Upper lobe of right lung (tissue), 1 donor: ENCODE data around the gene RHOG. TPM values are rescaled to one million over a fixed set of nuclear protein-coding genes. Genes with fewer than 3 reads are reported as not detected.
"Not testable (repeated sequence)": the region's sequence is repeated elsewhere in the genome, so short reads cannot be mapped to it uniquely, and the experiment has no call there.

Source experiments
- ATAC-seq: fragments of 200-7000 bp; cut with Tn5 transposase; one replicate; pipeline ENCODE4 v1.9.1; 2020; ENCODE audit warnings: mild to moderate bottlenecking, moderate library complexity
- DNase-seq: peaks from one replicate; pipeline ENCODE4 v3.0.0-alpha.2; 2020
- H3K27ac ChIP-seq: fragments of 200-600 bp; one replicate; pipeline ENCODE4 v1.8.0; 2022
- H3K27me3 ChIP-seq: fragments of 200-600 bp; one replicate; pipeline ENCODE4 v1.8.0; 2022; ENCODE audit warnings: mild to moderate bottlenecking
- H3K36me3 ChIP-seq: fragments of 200-600 bp; one replicate; pipeline ENCODE4 v1.8.0; 2022
- H3K4me1 ChIP-seq: fragments of 200-600 bp; one replicate; pipeline ENCODE4 v1.8.0; 2022
- H3K4me3 ChIP-seq: fragments of 200-600 bp; one replicate; pipeline ENCODE4 v1.8.0; 2022; ENCODE audit warnings: mild to moderate bottlenecking
- H3K9me3 ChIP-seq: fragments of 200-600 bp; one replicate; pipeline ENCODE4 v1.8.0; 2022
- CTCF ChIP-seq: fragments of 200-600 bp; IDR thresholded peaks from one replicate; pipeline ENCODE4 v1.8.0; 2022; ENCODE audit warnings: antibody characterized with exemption
- intact Hi-C: fragments of 100-400 bp; cut with DNase I; formaldehyde crosslinking; loops from one replicate; pipeline ENCODE4 v1.11.0; 2022
- total RNA-seq: library from RNA; stranded (reverse); fragmentation: NEBNext Ultra II Directional; extraction: Animal tissue kit (Norgen Biotek cat#: 25700); gene quantifications from one replicate; pipeline ENCODE4 v1.2.1, GENCODE V29; 2021
- donor health status: DM: no; HTN: yes; CAD: no; lungs with severe emphysema.

The RHOG gene
- total RNA-seq, 1 donor from 2014 or later: 65.6 TPM

- peak overlapping the region; percentile 98 for H3K27ac ChIP-seq
- H3K9me3 ChIP-seq: no peaks in the 10 kb centered on the region
- DNase-seq (no peak), ATAC-seq (no peak)
- peaks cover 24% of the 10 kb centered on the region for H3K36me3 ChIP-seq
- intact Hi-C loops: no loop called here
- no peaks in the 10 kb centered on the region for H3K27me3 ChIP-seq
- peak overlapping the region; percentile 89 for H3K4me3 ChIP-seq
- peaks cover 22% of the 10 kb centered on the region for H3K4me1 ChIP-seq
- TF ChIP-seq CTCF: no peak
These were observed 44.4 kb downstream of the RHOG start for GRCh38 chr11:3796346-3796745.

DNA sequence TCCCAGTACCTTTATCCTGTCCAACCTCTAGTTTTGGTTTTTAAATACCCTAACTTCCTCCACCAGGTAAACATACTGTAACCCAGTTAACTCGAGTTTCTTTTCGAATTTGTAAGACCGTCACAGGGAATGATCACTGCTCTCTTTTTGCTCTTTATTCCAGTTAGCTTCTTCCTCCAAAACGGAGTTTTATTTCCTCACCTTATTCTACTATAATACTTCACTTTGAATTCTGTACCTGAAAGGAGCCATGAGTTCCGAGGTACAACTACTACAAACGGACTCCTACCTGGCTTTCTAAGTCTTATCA, 44.8 kb downstream of the RHOG start:
- peaks cover 24% of the 10 kb centered on the region for H3K36me3 ChIP-seq
- intact Hi-C loops: no loop called here
- H3K4me3 ChIP-seq: peak overlapping the region; percentile 89
- no peaks in the 10 kb centered on the region for H3K9me3 ChIP-seq
- no peak for ATAC-seq
- DNase-seq: no peak
- no peak overlapping the region for H3K27ac ChIP-seq
- H3K27me3 ChIP-seq: no peaks in the 10 kb centered on the region
- no peak for TF ChIP-seq CTCF
- peaks cover 22% of the 10 kb centered on the region for H3K4me1 ChIP-seq

DNA sequence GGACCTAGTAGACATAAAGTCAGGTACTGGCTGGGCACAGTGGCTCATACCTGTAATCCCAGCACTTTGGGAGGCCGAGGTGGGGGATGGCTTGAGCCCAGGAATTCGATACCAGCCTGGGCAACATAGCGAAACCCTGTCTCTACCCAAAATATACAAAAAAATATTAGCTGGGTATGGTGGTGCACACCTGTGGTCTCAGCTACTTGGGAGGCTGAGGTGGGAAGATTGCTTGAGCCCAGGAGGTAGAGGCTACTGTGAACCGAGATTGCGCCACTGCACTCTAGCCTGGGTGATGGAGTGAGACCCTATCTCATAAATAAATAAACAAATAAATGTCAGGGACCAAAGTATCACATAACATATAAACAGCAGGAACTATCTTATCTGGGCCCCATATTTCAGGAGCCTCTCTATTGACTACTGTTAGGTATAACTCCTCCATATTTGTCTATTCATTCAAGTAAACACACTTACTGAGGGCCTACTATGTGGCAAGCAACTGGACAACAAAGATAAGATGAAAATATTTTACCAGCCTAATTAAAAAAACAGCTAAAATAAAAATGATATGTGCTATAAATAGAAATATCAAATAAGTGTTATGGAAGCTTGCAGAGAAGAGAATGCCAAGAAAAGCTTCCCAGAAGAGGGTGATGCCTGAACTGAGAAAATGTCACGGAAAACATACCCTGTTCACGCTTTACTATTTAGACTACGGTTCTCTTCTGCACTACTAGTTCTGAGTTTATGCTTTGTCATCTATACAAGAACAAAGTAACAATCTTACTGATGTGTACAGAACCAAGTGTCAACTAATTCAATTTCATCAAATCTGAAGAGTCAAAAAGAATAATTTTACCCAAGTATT, 45.4 kb downstream of the RHOG start:
- Histone ChIP-seq H3K4me3 (peak overlapping the region; percentile 89), H3K27ac (no peak overlapping the region), H3K36me3 (peaks cover 24% of the 10 kb centered on the region), H3K4me1 (peaks cover 22% of the 10 kb centered on the region), H3K27me3 (no peaks in the 10 kb centered on the region), H3K9me3 (no peaks in the 10 kb centered on the region)
- ATAC-seq (no peak), DNase-seq (no peak)
- intact Hi-C loops: no loop called here
- TF ChIP-seq CTCF: no peak

DNA sequence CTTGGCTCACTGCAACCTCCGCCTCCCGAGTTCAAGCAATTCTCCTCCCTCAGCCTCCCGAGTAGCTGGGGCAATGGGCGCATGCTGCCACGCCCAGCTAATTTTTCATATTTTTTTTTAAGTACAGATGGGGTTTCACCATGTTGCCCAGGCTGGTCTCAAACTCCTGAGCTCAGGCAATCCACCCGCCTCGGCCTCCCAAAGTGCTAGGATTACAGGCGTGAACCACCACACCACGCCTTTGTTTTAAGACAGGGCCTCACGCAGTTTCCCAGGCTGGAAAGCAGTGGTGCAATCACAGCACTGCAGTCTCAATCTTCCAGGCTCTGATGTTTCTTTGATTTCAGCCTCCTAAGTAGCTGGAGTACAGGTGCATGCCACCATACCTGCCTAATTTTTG, 46.4 kb downstream of the RHOG start:
- H3K9me3 ChIP-seq, H3K4me3 ChIP-seq, intact Hi-C loops, H3K27me3 ChIP-seq, DNase-seq, ATAC-seq, H3K27ac ChIP-seq: not testable (repeated sequence)
- peaks cover 24% of the 10 kb centered on the region for H3K36me3 ChIP-seq
- peaks cover 28% of the 10 kb centered on the region for H3K4me1 ChIP-seq

DNA sequence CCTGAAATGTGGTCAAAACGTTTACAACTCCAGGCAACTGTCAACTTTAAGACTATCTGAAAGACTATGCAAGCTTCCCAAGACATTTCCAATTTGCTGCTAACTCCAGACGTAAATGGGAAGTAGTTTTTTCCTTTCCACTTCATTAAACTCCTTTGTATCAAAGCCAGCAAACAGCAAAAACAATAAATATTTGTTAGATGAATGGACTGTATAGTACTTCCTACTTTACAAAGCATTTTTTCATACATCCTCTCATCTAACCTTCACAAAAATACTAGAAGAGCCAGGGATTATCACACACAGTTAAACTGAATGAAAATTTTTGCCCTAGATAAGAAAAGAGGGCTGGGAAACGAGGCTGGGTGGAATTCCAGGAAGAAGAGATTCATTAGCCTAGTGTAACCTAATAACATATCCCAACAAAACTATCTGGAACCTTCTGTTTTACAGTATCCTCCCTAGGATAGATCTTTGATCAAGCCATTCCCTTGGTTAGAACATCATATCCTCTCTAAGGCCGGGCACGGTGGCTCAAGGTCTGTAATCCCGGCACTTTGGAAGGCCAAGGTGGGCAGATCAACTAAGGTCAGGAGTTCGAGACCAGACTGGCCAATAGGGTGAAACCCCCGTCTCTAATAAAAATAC, 53.9 kb downstream of the RHOG start:
- peaks cover 50% of the 10 kb centered on the region for H3K4me1 ChIP-seq
- intact Hi-C loops: no loop called here
- H3K4me3 ChIP-seq: no peak overlapping the region
- no peaks in the 10 kb centered on the region for H3K27me3 ChIP-seq
- ATAC-seq: no peak
- no peaks in the 10 kb centered on the region for H3K9me3 ChIP-seq
- no peak for DNase-seq
- peaks cover 8% of the 10 kb centered on the region for H3K36me3 ChIP-seq
- no peak for TF ChIP-seq CTCF
- no peak overlapping the region for H3K27ac ChIP-seq

GRCh38 chr11:3783611-3784010, 57.1 kb downstream of the RHOG start:
- intact Hi-C loops: no loop called here
- no peak for DNase-seq
- H3K4me1 ChIP-seq: peaks cover 47% of the 10 kb centered on the region

More at GRCh38 chr11:3783611-3784010, 57.1 kb downstream of the RHOG start:
- Histone ChIP-seq H3K27ac (no peak overlapping the region), H3K4me3 (no peak overlapping the region), H3K27me3 (no peaks in the 10 kb centered on the region), H3K9me3 (no peaks in the 10 kb centered on the region), H3K36me3 (peaks cover 27% of the 10 kb centered on the region)
- TF ChIP-seq CTCF: no peak
- no peak for ATAC-seq
